HEK293 (cell line): ENCODE data around the gene MFSD11.

Experiments
- CTCF ChIA-PET: fragments of 350-600 bp; formaldehyde crosslinking; extraction: SDS; loops from one replicate; lab custom pipeline; 2021; ENCODE audit warnings: antibody characterized with exemption; lab: Yijun Ruan, JAX
- POLR2A ChIA-PET: fragments of 300-600 bp; formaldehyde crosslinking; extraction: SDS; loops from one replicate; lab custom pipeline; 2020; ENCODE audit warnings: antibody characterized with exemption, inconsistent platforms; lab: Yijun Ruan, JAX
- H3K27ac ChIP-seq: fragments of 200-500 bp; sonication (Bioruptor generic); 2 replicates; pipeline ENCODE4 v1.5.1; 2014; ENCODE audit warnings: low read depth, low read length, control low read depth, inconsistent platforms; ENCODE audit errors: extremely low read depth
- H3K36me3 ChIP-seq, 2 experiments: fragments of 200-500 bp in 1 of 2; sonication (Bioruptor generic) in 1 of 2; 1 replicate in 1 of 2; 2 replicates in 1 of 2; pipeline ENCODE4 v1.5.1; 2014 to 2017; ENCODE audit warnings: inconsistent platforms in 2 of 2, low read length in 2 of 2; ENCODE audit not compliant: control insufficient read depth in 2 of 2, insufficient read depth in 1 of 2
- H3K4me1 ChIP-seq: fragments of 200-500 bp; sonication (Bioruptor generic); 2 replicates; pipeline ENCODE4 v1.5.1; 2014; ENCODE audit warnings: mild to moderate bottlenecking, low read length, inconsistent platforms; ENCODE audit not compliant: control insufficient read depth, insufficient read depth
- H3K4me3 ChIP-seq: 2 replicates; pipeline ENCODE4 v1.5.1; 2011; ENCODE audit warnings: low read depth, mild to moderate bottlenecking, control low read depth, low read length, moderate library complexity
- H3K9me3 ChIP-seq: fragments of 200-500 bp; sonication (Bioruptor generic); 2 replicates; pipeline ENCODE4 v1.5.1; 2014; ENCODE audit warnings: low read depth, low read length, inconsistent platforms; ENCODE audit not compliant: control insufficient read depth, insufficient read depth
- BCL6B ChIP-seq: fragments of 450-650 bp; formaldehyde crosslinking; IDR thresholded peaks from 2 replicates; pipeline ENCODE4 v1.5.1; 2017; ENCODE audit warnings: missing biosample characterization, missing genetic modification characterization
- HOXC10 ChIP-seq: sonication (generic); formaldehyde crosslinking; IDR thresholded peaks from 2 replicates; pipeline ENCODE4 v1.8.1; 2023; ENCODE audit warnings: mild to moderate bottlenecking, missing genetic modification reagents
- KLF16 ChIP-seq: fragments of 450-650 bp; formaldehyde crosslinking; IDR thresholded peaks from 2 replicates; pipeline ENCODE4 v1.5.1; 2017; ENCODE audit warnings: missing biosample characterization, missing genetic modification characterization
- MEIS1 ChIP-seq: sonication (generic); formaldehyde crosslinking; IDR thresholded peaks from 2 replicates; pipeline ENCODE4 v1.8.1; 2022; ENCODE audit warnings: missing genetic modification reagents, mild to moderate bottlenecking, borderline replicate concordance
- PRDM1 ChIP-seq: fragments of 450-650 bp; formaldehyde crosslinking; IDR thresholded peaks from 2 replicates; pipeline ENCODE4; 2016; ENCODE audit warnings: missing biosample characterization, missing genetic modification characterization
- SCRT2 ChIP-seq: fragments of 450-650 bp; formaldehyde crosslinking; IDR thresholded peaks from 2 replicates; pipeline ENCODE4 v1.5.1; 2016; ENCODE audit warnings: missing biosample characterization, missing genetic modification characterization
- SP2 ChIP-seq: fragments of 450-650 bp; formaldehyde crosslinking; IDR thresholded peaks from 2 replicates; pipeline ENCODE4 v1.5.1; 2016; ENCODE audit warnings: missing biosample characterization, missing genetic modification characterization
- SP3 ChIP-seq: fragments of 450-650 bp; formaldehyde crosslinking; IDR thresholded peaks from 2 replicates; pipeline ENCODE4 v1.5.1; 2016; ENCODE audit warnings: missing biosample characterization, missing genetic modification characterization
- YY2 ChIP-seq: fragments of 450-650 bp; formaldehyde crosslinking; IDR thresholded peaks from 2 replicates; pipeline ENCODE4 v1.5.1; 2016; ENCODE audit warnings: missing biosample characterization, missing genetic modification characterization
- ZBTB17 ChIP-seq: fragments of 450-650 bp; formaldehyde crosslinking; IDR thresholded peaks from 2 replicates; pipeline ENCODE4 v1.5.1; 2016; ENCODE audit warnings: missing biosample characterization, missing genetic modification characterization
- ZNF175 ChIP-seq: fragments of 450-650 bp; formaldehyde crosslinking; IDR thresholded peaks from 2 replicates; pipeline ENCODE4 v1.5.1; 2016; ENCODE audit warnings: missing biosample characterization, missing genetic modification characterization
- ZNF211 ChIP-seq: fragments of 450-650 bp; formaldehyde crosslinking; IDR thresholded peaks from 2 replicates; pipeline ENCODE4 v1.5.1; 2016; ENCODE audit warnings: low read depth, missing biosample characterization, missing genetic modification characterization
- ZNF214 ChIP-seq: fragments of 450-650 bp; formaldehyde crosslinking; IDR thresholded peaks from 2 replicates; pipeline ENCODE4 v1.5.1; 2017; ENCODE audit warnings: missing biosample characterization, mild to moderate bottlenecking, missing genetic modification characterization, borderline replicate concordance
- ZNF341 ChIP-seq: fragments of 450-650 bp; formaldehyde crosslinking; IDR thresholded peaks from 2 replicates; pipeline ENCODE4; 2016; ENCODE audit warnings: low read depth, missing biosample characterization, missing genetic modification characterization
- ZNF350 ChIP-seq: fragments of 450-650 bp; formaldehyde crosslinking; IDR thresholded peaks from 2 replicates; pipeline ENCODE4 v1.5.0; 2017; ENCODE audit warnings: missing biosample characterization, mild to moderate bottlenecking, missing genetic modification characterization
- ZNF366 ChIP-seq: fragments of 450-650 bp; formaldehyde crosslinking; conservative IDR thresholded peaks from 2 replicates; pipeline ENCODE4 v1.5.1; 2016; ENCODE audit warnings: missing biosample characterization, missing genetic modification characterization
- ZNF529 ChIP-seq: fragments of 450-650 bp; formaldehyde crosslinking; IDR thresholded peaks from 2 replicates; pipeline ENCODE4 v1.5.1; 2017; ENCODE audit warnings: missing genetic modification characterization, missing biosample characterization; ENCODE audit not compliant: insufficient replicate concordance
- ZNF560 ChIP-seq: fragments of 450-650 bp; formaldehyde crosslinking; IDR thresholded peaks from 2 replicates; pipeline ENCODE4 v1.5.1; 2017; ENCODE audit warnings: missing biosample characterization, missing genetic modification characterization, borderline replicate concordance
- ZNF670 ChIP-seq: fragments of 450-650 bp; formaldehyde crosslinking; IDR thresholded peaks from 2 replicates; pipeline ENCODE4 v1.5.1; 2016; ENCODE audit warnings: missing biosample characterization, missing genetic modification characterization, low read depth
- ZNF837 ChIP-seq: fragments of 450-650 bp; formaldehyde crosslinking; IDR thresholded peaks from 2 replicates; pipeline ENCODE4 v1.5.1; 2016; ENCODE audit warnings: missing biosample characterization, missing genetic modification characterization
- ZXDB ChIP-seq: fragments of 450-650 bp; formaldehyde crosslinking; IDR thresholded peaks from 2 replicates; pipeline ENCODE4 v1.5.1; 2016; ENCODE audit warnings: missing biosample characterization, missing genetic modification characterization
- TF ChIP-seq, protein P1 (sequence below): fragments of 450-650 bp; formaldehyde crosslinking; IDR thresholded peaks from 2 replicates; pipeline ENCODE4 v1.5.1; 2017; ENCODE audit warnings: missing biosample characterization, missing genetic modification characterization

Gene MFSD11

DNA sequence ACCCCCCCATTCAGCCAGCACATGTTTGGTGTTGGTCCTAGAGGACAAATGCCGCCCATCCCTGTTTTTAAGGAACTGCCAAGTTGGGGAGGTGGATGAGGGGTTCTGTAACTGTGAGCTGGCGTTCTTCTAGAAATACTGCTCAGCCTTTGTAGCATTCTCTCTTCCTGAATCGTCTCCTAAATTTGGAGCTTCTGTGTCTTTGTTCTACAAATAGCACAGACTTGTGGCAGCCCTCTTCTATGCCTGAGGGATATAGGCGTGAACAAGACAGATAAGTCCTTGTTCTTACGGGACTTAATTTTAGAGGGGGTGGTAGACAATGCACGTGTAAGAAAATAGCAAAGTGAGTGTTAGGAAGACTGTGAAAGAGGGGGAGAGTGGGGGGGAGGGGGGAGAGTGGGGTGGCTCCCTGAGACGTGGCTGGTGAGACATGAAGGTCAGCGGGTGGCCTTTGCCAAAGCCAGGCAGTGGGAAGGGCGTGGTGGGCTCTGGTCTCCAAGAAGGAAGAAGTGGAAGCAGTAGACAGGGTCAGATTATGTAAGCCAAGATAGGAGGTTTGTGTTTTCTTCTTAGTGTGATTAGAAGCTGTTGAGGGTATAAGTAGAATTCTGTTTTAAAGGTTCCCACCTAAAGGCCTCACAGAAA, 9.9 kb downstream of the MFSD11 start (continued):
- no peak for TF ChIP-seq BCL6B (tag by site-specific recombination)
- TF ChIP-seq SP2 (tag by site-specific recombination) = no peak
- no peak for TF ChIP-seq ZNF529 (tag by site-specific recombination)
- TF ChIP-seq HOXC10 (CRISPR knock-in tag) = no peak
- TF ChIP-seq MEIS1 (CRISPR knock-in tag) = no peak
- TF ChIP-seq, all 188 proteins: peak for 0

DNA sequence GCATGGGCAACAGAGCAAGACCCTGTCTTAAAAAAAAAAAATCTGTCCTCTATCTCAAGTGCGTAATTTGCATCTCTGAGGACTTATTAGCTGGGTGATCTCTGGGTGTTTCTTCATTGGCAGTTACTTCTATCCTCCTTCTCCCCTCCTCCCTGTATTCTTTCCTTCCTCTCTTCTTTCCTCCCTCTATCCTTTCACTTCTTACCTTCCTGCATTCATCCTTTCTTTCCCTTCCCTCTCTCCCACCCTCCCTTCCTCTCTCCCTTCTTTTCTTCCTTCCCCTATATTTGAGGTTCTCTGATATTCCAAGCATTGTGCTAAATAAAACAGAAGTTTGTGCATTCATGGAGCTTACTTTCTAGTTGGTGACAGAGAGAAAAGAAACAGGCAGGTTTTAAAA, 10.7 kb downstream of the MFSD11 start:
- H3K4me1 ChIP-seq = no peaks in the 10 kb centered on the region
- H3K9me3 ChIP-seq = no peaks in the 10 kb centered on the region
- H3K27ac ChIP-seq = no peak overlapping the region
- TF ChIP-seq PRDM1 (tag by site-specific recombination) = peak; percentile 67; the same call in 1 of the 2 replicates
- TF ChIP-seq ZNF366 (tag by site-specific recombination) = peak; percentile 79; the same call in 1 of the 2 replicates
- peak; percentile 49 for TF ChIP-seq ZNF341 (tag by site-specific recombination)
- no peak for TF ChIP-seq ZXDB (tag by site-specific recombination)
- TF ChIP-seq, all 188 proteins: peak for 3
- Histone ChIP-seq H3K4me3 (no peak overlapping the region), H3K36me3 (peaks cover 59 to 60% of the 10 kb centered on the region in 2 experiments)
- POLR2A ChIA-PET = no interaction called here
- CTCF ChIA-PET = no interaction called here

DNA sequence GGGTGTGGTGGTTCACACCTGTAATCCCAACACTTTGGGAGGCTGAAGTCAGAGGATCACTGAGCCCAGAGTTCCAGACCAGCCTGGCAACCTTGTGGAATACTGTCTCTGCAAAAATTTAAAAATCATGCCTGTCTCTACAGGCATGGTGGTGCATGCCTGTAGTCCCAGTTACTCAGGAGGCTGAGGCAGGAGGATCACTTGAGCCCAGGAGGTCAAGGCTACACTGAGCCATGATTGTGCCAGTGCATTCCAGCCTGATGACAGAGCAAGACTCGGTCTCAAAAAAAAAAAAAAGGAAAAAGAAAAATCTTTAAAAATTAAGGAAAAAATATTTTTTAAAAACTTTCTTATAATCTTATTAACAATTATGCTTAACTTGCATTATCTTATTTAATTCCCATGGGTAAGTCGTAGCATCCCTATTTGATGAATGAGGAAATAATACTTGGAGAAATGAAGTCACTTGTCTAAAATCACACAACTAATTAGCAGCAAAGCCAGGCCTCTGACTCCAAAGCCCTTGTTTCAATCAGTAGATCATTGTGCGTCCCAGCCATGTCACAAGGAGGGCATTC, 13.6 kb downstream of the MFSD11 start:
- no peaks in the 10 kb centered on the region for H3K9me3 ChIP-seq
- ChIA-PET CTCF (interaction anchor here (1.3 kb wide), 1 partner anchor 12 kb away, joined by 4 read pairs; no protein-coding TSS in a partner anchor), POLR2A (interaction anchor here (0.7 kb wide), 1 partner anchor 12 kb away, joined by 5 read pairs; no protein-coding TSS in a partner anchor)
- no peaks in the 10 kb centered on the region for H3K4me1 ChIP-seq
- peaks cover 48 to 57% of the 10 kb centered on the region in 2 experiments for H3K36me3 ChIP-seq
- H3K4me3 ChIP-seq = no peak overlapping the region
- H3K27ac ChIP-seq = no peak overlapping the region
- no peak for TF ChIP-seq SCRT2 (tag by site-specific recombination)
- TF ChIP-seq YY2 (tag by site-specific recombination) = no peak
- TF ChIP-seq ZNF214 = no peak
- TF ChIP-seq ZBTB17 (tag by site-specific recombination) = no peak
- TF ChIP-seq ZNF837 (tag by site-specific recombination) = no peak
- no peak for TF ChIP-seq ZNF670

DNA sequence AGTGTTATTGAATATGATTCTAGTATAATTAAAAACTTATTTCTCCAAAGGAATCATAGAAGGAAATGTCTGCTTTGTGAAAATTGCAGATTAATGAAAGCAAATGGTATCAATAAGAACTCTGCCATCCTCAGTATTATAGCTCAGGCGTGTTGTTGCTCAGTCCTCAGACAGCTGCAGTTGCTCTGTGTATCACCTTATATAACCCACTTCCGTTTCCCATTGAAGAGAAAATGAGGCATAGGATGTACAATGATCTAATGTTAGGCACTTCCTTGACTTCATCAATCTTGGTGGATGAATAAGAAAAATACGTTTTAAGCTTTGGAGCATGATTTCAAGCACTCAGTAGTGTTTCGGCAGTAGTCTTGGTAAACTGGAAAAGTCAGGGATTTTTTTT, 14.1 kb downstream of the MFSD11 start:
- H3K36me3 ChIP-seq = peaks cover 47 to 60% of the 10 kb centered on the region in 2 experiments
- ChIA-PET POLR2A (interaction anchor here (0.6 to 0.7 kb wide), 2 partner anchors 13 to 39 kb away, joined by 3 to 5 read pairs; no protein-coding TSS in a partner anchor), CTCF (interaction anchor here (1.3 kb wide), 1 partner anchor 12 kb away, joined by 4 read pairs; no protein-coding TSS in a partner anchor)
- H3K9me3 ChIP-seq = no peaks in the 10 kb centered on the region
- H3K27ac ChIP-seq = no peak overlapping the region
- H3K4me3 ChIP-seq = no peak overlapping the region
- TF ChIP-seq KLF16 = no peak
- TF ChIP-seq ZNF175 (tag by site-specific recombination) = no peak
- no peak for TF ChIP-seq ZNF560 (tag by site-specific recombination)
- TF ChIP-seq ZNF350 (tag by site-specific recombination) = no peak
- no peak for TF ChIP-seq ZNF211 (tag by site-specific recombination)
- TF ChIP-seq, protein P1, sequence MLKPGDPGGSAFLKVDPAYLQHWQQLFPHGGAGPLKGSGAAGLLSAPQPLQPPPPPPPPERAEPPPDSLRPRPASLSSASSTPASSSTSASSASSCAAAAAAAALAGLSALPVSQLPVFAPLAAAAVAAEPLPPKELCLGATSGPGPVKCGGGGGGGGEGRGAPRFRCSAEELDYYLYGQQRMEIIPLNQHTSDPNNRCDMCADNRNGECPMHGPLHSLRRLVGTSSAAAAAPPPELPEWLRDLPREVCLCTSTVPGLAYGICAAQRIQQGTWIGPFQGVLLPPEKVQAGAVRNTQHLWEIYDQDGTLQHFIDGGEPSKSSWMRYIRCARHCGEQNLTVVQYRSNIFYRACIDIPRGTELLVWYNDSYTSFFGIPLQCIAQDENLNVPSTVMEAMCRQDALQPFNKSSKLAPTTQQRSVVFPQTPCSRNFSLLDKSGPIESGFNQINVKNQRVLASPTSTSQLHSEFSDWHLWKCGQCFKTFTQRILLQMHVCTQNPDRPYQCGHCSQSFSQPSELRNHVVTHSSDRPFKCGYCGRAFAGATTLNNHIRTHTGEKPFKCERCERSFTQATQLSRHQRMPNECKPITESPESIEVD (tag by site-specific recombination) = no peak
- no peak for TF ChIP-seq SP3 (tag by site-specific recombination)
- H3K4me1 ChIP-seq = no peaks in the 10 kb centered on the region
